NCI-H2196 (cell line): ENCODE data around the gene SAP30L.

Source experiments
- DNase-seq: peaks from one replicate; lab custom pipeline; 2025; ENCODE audit not compliant: unreplicated experiment; lab: John Stamatoyannopoulos, UW

Gene SAP30L

GRCh38 chr5:154479944-154480750 is 34.4 kb downstream of the SAP30L start:
- DNase-seq, result no peak

- no peak for DNase-seq
Observed at GRCh38 chr5:154480847-154481246, 35.0 kb downstream of the SAP30L start.

GRCh38 chr5:154481584-154482381 is 36.0 kb downstream of the SAP30L start:
- DNase-seq, result no peak

- no peak for DNase-seq
Observed at GRCh38 chr5:154482528-154483449, 37.0 kb downstream of the SAP30L start.

GRCh38 chr5:154483654-154484392 is 38.0 kb downstream of the SAP30L start:
- DNase-seq, result no peak

GRCh38 chr5:154484393-154485095 is 38.7 kb downstream of the SAP30L start:
- DNase-seq, result no peak

GRCh38 chr5:154485096-154485491 is 39.3 kb downstream of the SAP30L start:
- DNase-seq, result no peak

GRCh38 chr5:154485850-154486426 is 40.1 kb downstream of the SAP30L start:
- DNase-seq, result no peak

GRCh38 chr5:154486427-154486866 is 40.6 kb downstream of the SAP30L start:
- DNase-seq, result no peak

GRCh38 chr5:154487541-154487940 is 41.7 kb downstream of the SAP30L start:
- no peak for DNase-seq

GRCh38 chr5:154491941-154492340 is 46.1 kb downstream of the SAP30L start:
- DNase-seq, result no peak

- no peak for DNase-seq
Observed at GRCh38 chr5:154493274-154493673, 47.5 kb downstream of the SAP30L start.

- no peak for DNase-seq
Observed at GRCh38 chr5:154494036-154494435, 48.2 kb downstream of the SAP30L start.

- no peak for DNase-seq
Observed at GRCh38 chr5:154498591-154498990, 52.8 kb downstream of the SAP30L start.

GRCh38 chr5:154498994-154499393 is 53.2 kb downstream of the SAP30L start:
- DNase-seq, result no peak

- no peak for DNase-seq
Observed at GRCh38 chr5:154501566-154501965, 55.8 kb downstream of the SAP30L start.

GRCh38 chr5:154502180-154502579 is 56.4 kb downstream of the SAP30L start:
- no peak for DNase-seq

GRCh38 chr5:154503698-154504039 is 57.9 kb downstream of the SAP30L start:
- no peak for DNase-seq

GRCh38 chr5:154505567-154505966 is 59.8 kb downstream of the SAP30L start:
- DNase-seq, result no peak
